WTC11 (cell line): ENCODE results near the gene VSX1. TPM values are rescaled to one million over a fixed set of nuclear protein-coding genes. Genes with fewer than 3 reads are reported as not detected.

Experiments
- ATAC-seq: fragments of 200-7000 bp; cut with Tn5 transposase; 2 replicates; pipeline ENCODE4 v1.10.0; 2021; ENCODE audit warnings: mild to moderate bottlenecking, moderate library complexity
- CTCF ChIA-PET: fragments of 300-600 bp; sonication (Branson Sonifier 250); formaldehyde crosslinking; loops from one replicate; lab custom pipeline; 2021; ENCODE audit warnings: antibody characterized with exemption; lab: Charles Lee
- POLR2A ChIA-PET: fragments of 350-600 bp; sonication (Branson Sonifier 250); formaldehyde crosslinking; loops from one replicate; lab custom pipeline; 2021; ENCODE audit warnings: antibody characterized with exemption; lab: Charles Lee
- DNase-seq: peaks from one replicate; pipeline ENCODE4 v3.0.0; 2021; ENCODE audit warnings: low spot score
- H3K27ac Mint-ChIP-seq: 2 replicates; pipeline ENCODE4 v1.8.0; 2021; ENCODE audit warnings: mixed read lengths
- H3K27me3 Mint-ChIP-seq: 2 replicates; pipeline ENCODE4 v1.8.0; 2021; ENCODE audit warnings: low read depth, mild to moderate bottlenecking, moderate library complexity, mixed read lengths
- H3K36me3 Mint-ChIP-seq: 2 replicates; pipeline ENCODE4 v1.8.0; 2021; ENCODE audit warnings: mixed read lengths
- H3K4me1 Mint-ChIP-seq: 2 replicates; pipeline ENCODE4 v1.8.0; 2022; ENCODE audit warnings: mixed read lengths
- H3K4me3 Mint-ChIP-seq: 2 replicates; pipeline ENCODE4 v1.8.0; 2021; ENCODE audit warnings: mild to moderate bottlenecking, moderate library complexity, mixed read lengths
- H3K9me3 Mint-ChIP-seq: 2 replicates; pipeline ENCODE4 v1.8.0; 2021; ENCODE audit warnings: mixed read lengths
- ATF1 ChIP-seq: sonication (generic); formaldehyde crosslinking; IDR thresholded peaks from 2 replicates; pipeline ENCODE4 v1.8.1; 2023; ENCODE audit warnings: mild to moderate bottlenecking, moderate library complexity, missing genetic modification reagents
- EMX1 ChIP-seq: fragments of 250-450 bp; sonication (Bioruptor Pico); IDR thresholded peaks from 2 replicates; pipeline ENCODE4 v1.8.0; 2021; ENCODE audit warnings: mild to moderate bottlenecking
- ESRRA ChIP-seq: sonication (generic); formaldehyde crosslinking; IDR thresholded peaks from 2 replicates; pipeline ENCODE4 v1.8.1; 2022; ENCODE audit warnings: mild to moderate bottlenecking, missing genetic modification reagents, borderline replicate concordance
- FOXP1 ChIP-seq: sonication (generic); formaldehyde crosslinking; IDR thresholded peaks from 2 replicates; pipeline ENCODE4 v1.8.0; 2022; ENCODE audit warnings: missing genetic modification reagents, mild to moderate bottlenecking, moderate library complexity, borderline replicate concordance
- GRHL2 ChIP-seq: fragments of 250-450 bp; sonication (Bioruptor Pico); IDR thresholded peaks from 2 replicates; pipeline ENCODE4 v1.8.0; 2022; ENCODE audit warnings: mild to moderate bottlenecking, moderate library complexity; ENCODE audit not compliant: insufficient replicate concordance, severe bottlenecking
- JAZF1 ChIP-seq: fragments of 250-450 bp; sonication (Bioruptor Pico); IDR thresholded peaks from 2 replicates; pipeline ENCODE4 v1.9.0; 2021; ENCODE audit warnings: moderate library complexity, mild to moderate bottlenecking, inconsistent platforms
- NFYB ChIP-seq: sonication (generic); formaldehyde crosslinking; conservative IDR thresholded peaks from 2 replicates; pipeline ENCODE4 v1.8.0; 2022; ENCODE audit warnings: low read depth, missing genetic modification reagents
- RELA ChIP-seq: sonication (generic); formaldehyde crosslinking; IDR thresholded peaks from 2 replicates; pipeline ENCODE4 v1.8.1; 2022; ENCODE audit warnings: missing genetic modification reagents, mild to moderate bottlenecking, borderline replicate concordance
- SMAD3 ChIP-seq: sonication (generic); formaldehyde crosslinking; IDR thresholded peaks from 2 replicates; pipeline ENCODE4 v1.8.0; 2022; ENCODE audit warnings: missing genetic modification reagents, mild to moderate bottlenecking, borderline replicate concordance
- SP1 ChIP-seq: sonication (generic); formaldehyde crosslinking; conservative IDR thresholded peaks from 2 replicates; pipeline ENCODE4 v1.8.1; 2022; ENCODE audit warnings: missing genetic modification reagents
- TP53 ChIP-seq: sonication (generic); formaldehyde crosslinking; IDR thresholded peaks from 2 replicates; pipeline ENCODE4 v1.8.1; 2023; ENCODE audit warnings: mild to moderate bottlenecking, missing genetic modification reagents
- ZBTB21 ChIP-seq: sonication (generic); formaldehyde crosslinking; IDR thresholded peaks from 2 replicates; pipeline ENCODE4 v1.8.1; 2023; ENCODE audit warnings: mild to moderate bottlenecking, missing genetic modification reagents, borderline replicate concordance
- ZNF121 ChIP-seq: sonication (generic); formaldehyde crosslinking; IDR thresholded peaks from 2 replicates; pipeline ENCODE4 v1.8.0; 2023; ENCODE audit warnings: missing genetic modification reagents
- ZNF232 ChIP-seq: sonication (generic); formaldehyde crosslinking; IDR thresholded peaks from 2 replicates; pipeline ENCODE4 v1.8.0; 2022; ENCODE audit warnings: mild to moderate bottlenecking, missing genetic modification reagents
- ZNF263 ChIP-seq: sonication (generic); formaldehyde crosslinking; IDR thresholded peaks from 2 replicates; pipeline ENCODE4 v1.8.1; 2022; ENCODE audit warnings: low read depth, mild to moderate bottlenecking, moderate library complexity, missing genetic modification reagents
- ZNF281 ChIP-seq: sonication (generic); formaldehyde crosslinking; IDR thresholded peaks from 2 replicates; pipeline ENCODE4 v1.8.0; 2023; ENCODE audit warnings: mild to moderate bottlenecking, missing genetic modification reagents
- ZNF416 ChIP-seq: fragments of 250-450 bp; sonication (Bioruptor Pico); IDR thresholded peaks from 2 replicates; pipeline ENCODE4 v1.9.0; 2021; ENCODE audit warnings: mild to moderate bottlenecking, inconsistent platforms
- ZNF425 ChIP-seq: fragments of 250-450 bp; sonication (Bioruptor Pico); conservative IDR thresholded peaks from 2 replicates; pipeline ENCODE4 v1.9.0; 2021; ENCODE audit warnings: mild to moderate bottlenecking
- total RNA-seq: library from RNA; stranded (reverse); gene quantifications from 3 replicates; pipeline ENCODE4 v1.2.3, GENCODE V29; 2021
- TF ChIP-seq, protein P1 (sequence below): fragments of 250-450 bp; sonication (Bioruptor Pico); IDR thresholded peaks from 2 replicates; pipeline ENCODE4 v2.1.2; 2022; ENCODE audit warnings: mild to moderate bottlenecking, moderate library complexity
- TF ChIP-seq, protein P2 (sequence below): sonication (generic); formaldehyde crosslinking; IDR thresholded peaks from 2 replicates; pipeline ENCODE4 v1.8.1; 2022; ENCODE audit warnings: mild to moderate bottlenecking, missing genetic modification reagents, moderate library complexity, borderline replicate concordance
- TF ChIP-seq, protein P3 (sequence below): sonication (generic); formaldehyde crosslinking; IDR thresholded peaks from 2 replicates; pipeline ENCODE4 v1.8.1; 2023; ENCODE audit warnings: mild to moderate bottlenecking, missing genetic modification reagents
- TF ChIP-seq, protein P4 (sequence below): sonication (generic); formaldehyde crosslinking; conservative IDR thresholded peaks from 2 replicates; pipeline ENCODE4 v1.8.1; 2022; ENCODE audit warnings: mild to moderate bottlenecking, missing genetic modification reagents
- TF ChIP-seq, protein P5 (sequence below): sonication (generic); formaldehyde crosslinking; IDR thresholded peaks from 2 replicates; pipeline ENCODE4 v1.8.1; 2022; ENCODE audit warnings: mild to moderate bottlenecking, moderate library complexity, missing genetic modification reagents
- TF ChIP-seq, protein P6 (sequence below): fragments of 200-600 bp; IDR thresholded peaks from 2 replicates; pipeline ENCODE4 v1.8.0; 2022; ENCODE audit warnings: antibody characterized with exemption

VSX1 gene
- total RNA-seq, 1 experiment from 2014 or later: not detected

DNA sequence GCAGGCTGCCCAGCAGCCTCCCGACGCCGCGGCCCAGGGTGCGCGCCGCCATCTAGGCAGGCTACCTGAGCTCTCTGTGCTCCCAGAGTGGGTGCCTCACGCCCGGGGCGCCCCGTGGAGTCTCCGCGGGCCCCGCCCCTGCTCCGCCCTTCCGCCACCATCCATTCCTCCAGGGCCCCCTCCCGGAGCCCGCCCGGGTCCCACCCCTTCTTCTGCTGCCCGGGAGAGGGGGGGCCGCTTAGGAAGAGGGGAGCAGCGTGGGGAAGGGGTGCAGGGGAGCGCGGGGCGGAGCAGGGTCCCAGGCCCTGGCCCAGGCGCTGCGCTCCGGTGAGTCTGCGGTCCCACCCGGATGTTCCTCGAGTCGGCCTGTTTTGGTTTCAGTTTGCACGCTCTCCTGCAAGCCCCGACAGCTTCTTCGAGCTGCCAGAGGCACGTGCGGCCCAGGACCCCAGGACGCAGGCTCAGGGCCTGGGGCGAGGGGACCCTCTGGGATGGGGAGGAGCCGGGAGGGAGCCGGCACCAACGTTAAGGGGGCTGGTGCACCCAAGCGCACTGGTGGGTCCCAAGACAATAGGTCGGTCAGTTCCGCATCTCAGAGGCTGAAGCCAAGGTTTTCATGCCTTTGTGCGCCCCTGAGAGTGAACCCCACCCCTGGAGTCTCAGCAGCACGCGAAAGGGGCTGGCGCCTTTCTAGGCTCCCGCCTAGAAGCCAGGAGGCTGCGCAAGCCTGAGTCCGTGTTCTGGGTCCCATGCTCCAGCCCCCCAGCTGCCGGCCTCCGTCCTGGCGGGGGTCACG lies 23.7 kb downstream of the VSX1 start, which contains the start of gene ACSS1:
ACSS1 (minus strand) TSS at position 89 of the 796 bp plus-strand sequence; CDS start at position 52, 37 bp downstream.
- Mint-ChIP-seq H3K36me3 (no peaks in the 10 kb centered on the region), H3K4me3 (peak within 1 kb of the TSS; percentile 64), H3K9me3 (no peaks in the 10 kb centered on the region), H3K27me3 (peaks cover 76% of the 10 kb centered on the region), H3K4me1 (peaks cover 6% of the 10 kb centered on the region; the same call in 1 of the 2 replicates), H3K27ac (no peak within 1 kb of the TSS)
- ATAC-seq (peak; percentile 51), DNase-seq (peak; percentile 36)
- ChIA-PET POLR2A (no interaction called here), CTCF (interaction anchor here (1.4 to 2.0 kb wide), 2 partner anchors 62 to 65 kb away, joined by 5 to 7 read pairs; no protein-coding TSS in a partner anchor)
- TF ChIP-seq, protein P1, sequence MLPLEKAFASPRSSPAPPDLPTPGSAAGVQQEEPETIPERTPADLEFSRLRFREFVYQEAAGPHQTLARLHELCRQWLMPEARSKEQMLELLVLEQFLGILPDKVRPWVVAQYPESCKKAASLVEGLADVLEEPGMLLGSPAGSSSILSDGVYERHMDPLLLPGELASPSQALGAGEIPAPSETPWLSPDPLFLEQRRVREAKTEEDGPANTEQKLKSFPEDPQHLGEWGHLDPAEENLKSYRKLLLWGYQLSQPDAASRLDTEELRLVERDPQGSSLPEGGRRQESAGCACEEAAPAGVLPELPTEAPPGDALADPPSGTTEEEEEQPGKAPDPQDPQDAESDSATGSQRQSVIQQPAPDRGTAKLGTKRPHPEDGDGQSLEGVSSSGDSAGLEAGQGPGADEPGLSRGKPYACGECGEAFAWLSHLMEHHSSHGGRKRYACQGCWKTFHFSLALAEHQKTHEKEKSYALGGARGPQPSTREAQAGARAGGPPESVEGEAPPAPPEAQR (CRISPR knock-in tag): no peak
- TF ChIP-seq, protein P2, sequence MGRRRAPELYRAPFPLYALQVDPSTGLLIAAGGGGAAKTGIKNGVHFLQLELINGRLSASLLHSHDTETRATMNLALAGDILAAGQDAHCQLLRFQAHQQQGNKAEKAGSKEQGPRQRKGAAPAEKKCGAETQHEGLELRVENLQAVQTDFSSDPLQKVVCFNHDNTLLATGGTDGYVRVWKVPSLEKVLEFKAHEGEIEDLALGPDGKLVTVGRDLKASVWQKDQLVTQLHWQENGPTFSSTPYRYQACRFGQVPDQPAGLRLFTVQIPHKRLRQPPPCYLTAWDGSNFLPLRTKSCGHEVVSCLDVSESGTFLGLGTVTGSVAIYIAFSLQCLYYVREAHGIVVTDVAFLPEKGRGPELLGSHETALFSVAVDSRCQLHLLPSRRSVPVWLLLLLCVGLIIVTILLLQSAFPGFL (CRISPR knock-in tag): no peak
- TF ChIP-seq ZNF121 (CRISPR knock-in tag) (no peak; the same call in 1 of the 2 replicates), JAZF1 (CRISPR knock-in tag) (no peak), EMX1 (CRISPR knock-in tag) (no peak), FOXP1 (CRISPR knock-in tag) (peak; percentile 98), ATF1 (CRISPR knock-in tag) (no peak), TP53 (peak; percentile 92), ZNF232 (peak; percentile 92), ZNF425 (CRISPR knock-in tag) (no peak), SMAD3 (CRISPR knock-in tag) (peak; percentile 91), GRHL2 (no peak), SP1 (CRISPR knock-in tag) (no peak), ZNF281 (CRISPR knock-in tag) (peak; percentile 93), RELA (CRISPR knock-in tag) (0 out of 2 replicates have a peak, but pooled peaks have one; percentile 56), ZBTB21 (CRISPR knock-in tag) (peak; percentile 45; the same call in 1 of the 2 replicates), ZNF416 (CRISPR knock-in tag) (no peak), ESRRA (CRISPR knock-in tag) (peak; percentile 80; the same call in 1 of the 2 replicates), NFYB (CRISPR knock-in tag) (peak; percentile 36; the same call in 1 of the 2 replicates), ZNF263 (CRISPR knock-in tag) (peak; percentile 57)
- TF ChIP-seq, protein P3, sequence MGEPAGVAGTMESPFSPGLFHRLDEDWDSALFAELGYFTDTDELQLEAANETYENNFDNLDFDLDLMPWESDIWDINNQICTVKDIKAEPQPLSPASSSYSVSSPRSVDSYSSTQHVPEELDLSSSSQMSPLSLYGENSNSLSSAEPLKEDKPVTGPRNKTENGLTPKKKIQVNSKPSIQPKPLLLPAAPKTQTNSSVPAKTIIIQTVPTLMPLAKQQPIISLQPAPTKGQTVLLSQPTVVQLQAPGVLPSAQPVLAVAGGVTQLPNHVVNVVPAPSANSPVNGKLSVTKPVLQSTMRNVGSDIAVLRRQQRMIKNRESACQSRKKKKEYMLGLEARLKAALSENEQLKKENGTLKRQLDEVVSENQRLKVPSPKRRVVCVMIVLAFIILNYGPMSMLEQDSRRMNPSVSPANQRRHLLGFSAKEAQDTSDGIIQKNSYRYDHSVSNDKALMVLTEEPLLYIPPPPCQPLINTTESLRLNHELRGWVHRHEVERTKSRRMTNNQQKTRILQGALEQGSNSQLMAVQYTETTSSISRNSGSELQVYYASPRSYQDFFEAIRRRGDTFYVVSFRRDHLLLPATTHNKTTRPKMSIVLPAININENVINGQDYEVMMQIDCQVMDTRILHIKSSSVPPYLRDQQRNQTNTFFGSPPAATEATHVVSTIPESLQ (CRISPR knock-in tag): no peak
- TF ChIP-seq, protein P4, sequence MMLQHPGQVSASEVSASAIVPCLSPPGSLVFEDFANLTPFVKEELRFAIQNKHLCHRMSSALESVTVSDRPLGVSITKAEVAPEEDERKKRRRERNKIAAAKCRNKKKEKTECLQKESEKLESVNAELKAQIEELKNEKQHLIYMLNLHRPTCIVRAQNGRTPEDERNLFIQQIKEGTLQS: no peak
- TF ChIP-seq, protein P5, sequence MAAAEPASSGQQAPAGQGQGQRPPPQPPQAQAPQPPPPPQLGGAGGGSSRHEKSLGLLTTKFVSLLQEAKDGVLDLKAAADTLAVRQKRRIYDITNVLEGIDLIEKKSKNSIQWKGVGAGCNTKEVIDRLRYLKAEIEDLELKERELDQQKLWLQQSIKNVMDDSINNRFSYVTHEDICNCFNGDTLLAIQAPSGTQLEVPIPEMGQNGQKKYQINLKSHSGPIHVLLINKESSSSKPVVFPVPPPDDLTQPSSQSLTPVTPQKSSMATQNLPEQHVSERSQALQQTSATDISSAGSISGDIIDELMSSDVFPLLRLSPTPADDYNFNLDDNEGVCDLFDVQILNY (CRISPR knock-in tag): 0 out of 2 replicates have a peak, but pooled peaks have one; percentile 29
- TF ChIP-seq, protein P6, sequence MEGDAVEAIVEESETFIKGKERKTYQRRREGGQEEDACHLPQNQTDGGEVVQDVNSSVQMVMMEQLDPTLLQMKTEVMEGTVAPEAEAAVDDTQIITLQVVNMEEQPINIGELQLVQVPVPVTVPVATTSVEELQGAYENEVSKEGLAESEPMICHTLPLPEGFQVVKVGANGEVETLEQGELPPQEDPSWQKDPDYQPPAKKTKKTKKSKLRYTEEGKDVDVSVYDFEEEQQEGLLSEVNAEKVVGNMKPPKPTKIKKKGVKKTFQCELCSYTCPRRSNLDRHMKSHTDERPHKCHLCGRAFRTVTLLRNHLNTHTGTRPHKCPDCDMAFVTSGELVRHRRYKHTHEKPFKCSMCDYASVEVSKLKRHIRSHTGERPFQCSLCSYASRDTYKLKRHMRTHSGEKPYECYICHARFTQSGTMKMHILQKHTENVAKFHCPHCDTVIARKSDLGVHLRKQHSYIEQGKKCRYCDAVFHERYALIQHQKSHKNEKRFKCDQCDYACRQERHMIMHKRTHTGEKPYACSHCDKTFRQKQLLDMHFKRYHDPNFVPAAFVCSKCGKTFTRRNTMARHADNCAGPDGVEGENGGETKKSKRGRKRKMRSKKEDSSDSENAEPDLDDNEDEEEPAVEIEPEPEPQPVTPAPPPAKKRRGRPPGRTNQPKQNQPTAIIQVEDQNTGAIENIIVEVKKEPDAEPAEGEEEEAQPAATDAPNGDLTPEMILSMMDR: no peak
